Left ventricle myocardium superior (tissue), 1 donor: ENCODE data around the gene DCC. TPM values are rescaled to one million over a fixed set of nuclear protein-coding genes. Genes with fewer than 3 reads are reported as not detected.

Experiments used
- ATAC-seq: fragments of 200-7000 bp; cut with Tn5 transposase; one replicate; pipeline ENCODE4 v1.9.1; 2020; ENCODE audit warnings: mild to moderate bottlenecking, moderate library complexity
- DNase-seq: peaks from one replicate; pipeline ENCODE4 v3.0.0-alpha.2; 2020
- intact Hi-C: fragments of 100-400 bp; cut with micrococcal nuclease; formaldehyde crosslinking; loops from one replicate; pipeline ENCODE4 v1.11.0; 2022
- total RNA-seq: library from RNA; stranded (reverse); fragmentation: NEBNext Ultra II Directional; extraction: Animal tissue kit (Norgen Biotek cat#: 25700); gene quantifications from one replicate; pipeline ENCODE4 v1.2.1, GENCODE V29; 2021
- donor health status: DM: no; HTN: yes; CAD: no; lungs with severe emphysema.

Gene DCC
- total RNA-seq, 1 donor from 2014 or later, result not detected

DNA sequence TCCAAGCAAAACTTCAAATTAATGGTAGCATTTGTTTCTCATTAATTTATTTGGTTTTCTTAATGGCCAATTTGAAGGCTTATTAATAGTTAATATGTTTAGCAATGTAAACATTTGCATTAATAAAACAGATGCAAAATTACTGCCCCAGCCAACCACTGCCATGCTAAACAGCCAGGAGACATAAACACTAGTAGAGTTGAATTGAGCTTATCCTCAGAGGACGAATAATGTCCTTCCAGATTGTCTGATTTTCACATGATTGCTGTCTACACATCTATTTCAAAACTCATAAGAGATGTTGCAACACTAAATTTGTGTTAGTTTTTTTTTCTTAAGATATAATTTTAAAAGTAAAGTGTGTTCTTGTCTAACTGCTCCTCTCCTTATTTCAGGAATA is 128.5 kb downstream of the DCC start:
- ATAC-seq (no peak), DNase-seq (no peak)
- intact Hi-C loops, result no loop called here

DNA sequence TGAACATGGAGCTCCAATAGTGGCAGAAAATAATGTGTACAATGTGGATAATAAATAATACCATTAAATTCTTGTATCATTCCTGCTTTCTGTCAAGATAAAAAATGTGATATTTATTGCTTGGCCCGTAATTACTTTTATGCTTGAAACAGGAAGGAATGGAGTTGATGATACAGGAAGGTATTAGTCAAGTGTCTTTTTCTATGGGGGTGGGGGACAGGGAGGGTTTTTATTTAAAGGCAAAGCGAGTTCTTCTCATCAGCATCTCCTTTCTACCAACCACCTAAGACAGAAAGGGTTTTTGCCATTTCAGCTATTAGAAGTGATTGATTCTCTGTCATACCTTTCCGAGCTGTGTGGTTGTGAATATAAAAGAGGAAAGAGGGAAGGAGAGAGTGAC is 135.3 kb downstream of the DCC start:
- ATAC-seq (no peak), DNase-seq (no peak)
- intact Hi-C loops, result no loop called here

DNA sequence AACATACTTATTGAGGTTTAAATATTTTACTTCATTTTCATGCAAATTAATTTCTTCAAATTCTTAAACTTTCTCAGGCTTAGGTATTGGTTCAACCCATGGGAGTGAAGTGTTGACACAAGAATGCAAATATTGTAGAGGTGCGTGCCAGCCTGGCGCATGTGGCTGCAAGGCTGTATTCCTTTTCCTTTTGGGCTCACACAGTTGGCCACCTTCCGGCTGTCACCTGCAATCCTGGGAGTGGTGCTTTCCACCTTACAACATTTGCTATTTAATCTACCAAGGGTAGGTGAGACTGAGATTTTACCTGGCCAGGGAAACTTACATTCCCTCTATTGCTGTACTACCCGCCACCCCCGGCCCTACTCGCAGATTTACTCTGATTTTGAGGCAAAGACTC is 141.1 kb downstream of the DCC start:
- no peak for ATAC-seq
- no peak for DNase-seq
- intact Hi-C loops, result no loop called here

DNA sequence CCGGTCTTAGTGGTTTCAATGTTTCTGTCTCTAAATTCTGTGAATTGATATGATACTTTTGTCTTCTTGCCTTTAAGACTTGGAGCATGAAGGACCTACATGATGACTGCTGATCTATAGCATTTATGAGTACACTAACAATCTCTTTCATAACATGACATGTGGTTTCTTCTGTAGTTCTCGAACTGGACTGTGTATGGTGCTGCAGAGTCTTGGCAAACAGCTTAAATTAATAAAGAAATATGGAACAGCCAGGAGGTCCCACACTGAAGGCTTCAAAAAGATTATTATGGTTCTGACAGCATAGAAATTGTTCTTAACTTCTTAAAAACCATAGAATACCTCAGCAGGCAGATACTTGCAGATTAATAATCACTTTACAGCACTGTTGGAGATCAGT is 145.0 kb downstream of the DCC start:
- DNase-seq (no peak), ATAC-seq (no peak)
- intact Hi-C loops, result no loop called here

DNA sequence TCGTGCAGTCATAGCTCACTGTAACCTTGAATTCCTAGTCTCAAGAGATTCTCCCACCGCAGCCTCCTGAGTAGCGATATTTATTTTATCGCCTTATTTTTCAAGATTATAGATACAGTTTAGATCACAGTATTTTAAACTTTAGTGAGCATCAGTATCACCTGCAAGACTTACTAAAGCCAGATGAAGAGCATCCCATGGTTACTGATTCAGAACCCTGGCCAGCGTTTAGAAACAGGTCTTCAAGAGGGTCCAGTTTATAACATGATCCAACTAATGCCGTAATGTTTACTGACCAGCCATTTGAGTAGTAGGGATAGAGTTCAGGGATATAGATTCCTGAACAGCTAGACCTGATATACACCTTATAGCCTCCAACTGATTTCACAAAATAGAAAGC is 146.1 kb downstream of the DCC start:
- DNase-seq, result no peak
- intact Hi-C loops, result no loop called here
- no peak for ATAC-seq

DNA sequence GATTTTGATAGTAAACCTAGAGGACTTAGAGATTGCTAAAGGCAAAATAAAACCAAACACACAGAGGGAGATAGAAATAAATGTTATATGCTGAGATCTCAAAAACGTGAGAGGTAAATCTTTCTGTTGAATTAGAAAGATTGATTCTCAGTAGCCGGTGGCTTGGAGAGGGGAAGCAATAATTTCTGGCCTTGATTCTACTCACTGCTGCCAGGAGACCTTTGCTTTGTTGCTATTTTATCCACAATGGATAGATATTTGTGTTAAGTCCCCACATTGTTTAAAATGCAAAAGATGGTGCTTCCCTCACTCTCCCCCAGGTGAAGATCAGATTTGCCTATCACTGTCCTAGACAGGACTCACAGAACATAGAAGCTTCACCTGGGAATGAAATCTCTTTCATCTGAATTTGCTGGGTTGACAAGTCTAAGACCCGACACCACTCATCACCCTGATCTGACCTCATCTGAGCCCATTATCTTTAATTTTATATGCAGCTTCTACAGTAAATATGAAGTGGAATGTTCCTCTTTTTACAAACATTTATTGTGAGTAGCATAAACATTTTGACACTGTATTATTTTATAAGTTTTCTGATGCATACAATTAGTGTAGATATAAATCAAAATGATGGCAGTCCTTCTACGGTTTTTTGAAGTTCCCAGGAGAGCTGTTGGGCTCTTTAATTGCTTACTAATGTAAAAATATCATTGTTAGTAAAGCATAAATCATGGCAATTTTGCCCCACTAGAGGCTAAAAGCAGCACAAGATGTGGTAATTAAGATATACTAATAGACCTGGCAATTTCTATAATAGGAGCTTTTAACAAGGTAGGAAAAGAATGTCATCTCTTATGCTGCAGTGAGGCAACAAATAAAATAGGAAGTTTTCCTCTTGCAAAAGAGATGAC is 149.7 kb downstream of the DCC start:
- ATAC-seq, result no peak
- no peak for DNase-seq
- intact Hi-C loops, result no loop called here

DNA sequence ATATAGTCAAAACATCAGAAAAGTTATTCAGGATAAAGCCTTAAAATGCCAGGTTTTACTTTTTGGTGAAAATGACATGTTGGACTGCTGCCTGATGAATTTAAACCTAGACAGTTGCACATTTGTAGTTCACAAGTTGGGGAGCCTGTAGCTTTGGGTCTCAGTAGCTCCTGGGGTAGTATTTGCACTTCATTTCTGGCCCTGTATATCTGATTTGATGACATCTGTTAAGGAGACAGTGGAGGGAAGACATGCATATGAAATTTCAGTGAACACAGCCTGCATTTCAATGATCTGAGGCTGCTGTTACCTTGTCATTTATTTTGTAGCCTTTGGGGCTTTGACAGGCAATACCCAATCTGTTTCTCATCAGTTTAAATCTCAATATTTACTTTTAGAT is 156.4 kb downstream of the DCC start:
- ATAC-seq, result no peak
- no peak for DNase-seq
- intact Hi-C loops, result no loop called here

DNA sequence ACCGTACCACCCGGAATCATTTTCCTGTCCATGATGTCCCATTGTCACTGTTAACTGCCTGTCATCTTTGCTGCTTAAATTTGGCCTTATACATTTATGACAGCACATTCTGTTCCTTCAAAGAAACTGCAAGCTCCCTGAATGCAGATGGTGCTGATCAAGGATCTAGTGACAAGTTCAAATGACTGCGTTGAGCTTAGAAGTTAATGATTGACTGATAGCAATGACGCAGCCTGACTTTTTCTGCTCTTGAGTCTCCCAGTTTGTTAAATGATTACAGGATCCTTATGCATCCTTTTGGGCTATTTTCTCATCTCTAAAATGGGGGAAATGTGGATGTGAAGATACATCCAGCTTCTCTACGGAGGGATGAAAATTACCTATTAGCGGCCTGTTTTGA is 159.0 kb downstream of the DCC start:
- intact Hi-C loops, result no loop called here
- DNase-seq, result no peak
- ATAC-seq, result no peak

DNA sequence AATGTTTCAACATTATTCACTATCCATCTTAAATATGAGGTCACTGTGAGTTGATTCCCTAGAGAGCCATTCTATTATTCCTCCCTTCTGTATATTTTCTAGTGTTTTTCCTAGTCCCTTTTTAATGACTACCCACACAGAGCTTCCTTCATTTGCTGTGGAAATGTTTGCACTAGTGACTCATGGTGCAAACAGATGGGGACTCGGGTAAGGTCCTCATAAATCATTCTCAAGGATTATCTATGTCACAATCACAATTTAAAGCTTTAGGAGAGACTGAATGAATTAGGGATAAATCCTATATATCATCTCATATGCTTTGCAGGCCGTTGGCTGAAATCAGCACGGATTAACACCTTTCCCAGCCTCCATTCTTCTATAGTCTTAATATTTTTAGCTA is 159.6 kb downstream of the DCC start:
- no peak for DNase-seq
- intact Hi-C loops, result no loop called here
- no peak for ATAC-seq

DNA sequence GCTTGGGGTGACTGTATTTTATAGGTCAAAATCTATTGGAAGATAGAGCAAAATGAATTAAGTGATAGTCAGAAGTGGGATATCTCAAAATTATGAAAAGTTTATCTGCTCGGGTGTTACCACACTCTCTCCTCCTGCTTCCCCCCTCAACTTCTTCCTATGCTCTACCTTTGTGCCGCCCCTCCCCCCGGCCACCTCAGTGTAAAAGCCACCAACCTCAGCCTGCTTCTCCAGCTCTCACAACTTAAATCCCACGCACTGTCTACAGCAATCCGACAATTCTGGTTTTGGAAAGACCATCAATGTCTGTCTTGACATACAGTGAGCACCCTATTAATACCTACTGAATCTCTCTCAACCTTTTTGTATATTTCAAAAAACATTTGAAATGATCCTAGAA is 164.6 kb downstream of the DCC start:
- ATAC-seq (no peak), DNase-seq (no peak)
- intact Hi-C loops, result no loop called here

DNA sequence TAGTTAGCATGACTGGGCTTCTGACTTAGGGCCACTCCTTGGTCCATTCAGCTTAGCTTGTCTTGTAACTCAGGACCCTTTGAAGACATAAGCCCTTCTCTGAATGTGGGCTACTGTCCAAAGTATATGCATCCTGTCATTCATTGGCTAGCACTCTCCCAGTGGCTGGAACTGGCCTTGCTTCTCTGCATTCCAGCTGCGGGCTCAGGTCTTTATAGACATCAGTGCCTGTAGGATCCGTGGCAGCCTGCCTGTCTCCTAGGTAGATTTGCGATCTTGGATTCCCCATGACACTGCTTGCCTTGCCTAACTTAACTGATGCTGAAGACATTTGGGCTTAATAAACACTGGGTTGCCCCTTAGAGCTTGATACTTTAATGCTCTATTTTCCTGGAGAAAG is 170.1 kb downstream of the DCC start:
- DNase-seq (no peak), ATAC-seq (no peak)
- intact Hi-C loops, result no loop called here

DNA sequence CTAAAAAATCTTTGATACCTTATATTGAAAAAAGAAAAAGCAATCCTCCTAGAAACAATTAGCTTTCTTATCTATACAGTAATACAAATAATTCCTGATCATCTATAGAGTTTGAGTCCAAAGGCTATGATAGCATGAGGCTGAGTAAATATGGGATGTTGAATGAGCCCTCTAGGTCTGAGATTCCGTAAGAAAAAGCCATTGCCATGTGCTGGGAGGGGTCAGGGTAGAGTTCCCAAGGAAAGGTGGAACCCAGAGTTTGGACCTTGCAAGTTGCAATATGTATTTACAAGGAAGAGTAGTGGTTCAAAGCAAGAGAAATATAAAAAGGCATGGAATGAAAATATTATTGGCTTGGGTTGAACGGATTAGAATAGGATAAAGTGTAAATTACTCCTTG is 178.1 kb downstream of the DCC start:
- intact Hi-C loops, result no loop called here
- DNase-seq (no peak), ATAC-seq (no peak)

DNA sequence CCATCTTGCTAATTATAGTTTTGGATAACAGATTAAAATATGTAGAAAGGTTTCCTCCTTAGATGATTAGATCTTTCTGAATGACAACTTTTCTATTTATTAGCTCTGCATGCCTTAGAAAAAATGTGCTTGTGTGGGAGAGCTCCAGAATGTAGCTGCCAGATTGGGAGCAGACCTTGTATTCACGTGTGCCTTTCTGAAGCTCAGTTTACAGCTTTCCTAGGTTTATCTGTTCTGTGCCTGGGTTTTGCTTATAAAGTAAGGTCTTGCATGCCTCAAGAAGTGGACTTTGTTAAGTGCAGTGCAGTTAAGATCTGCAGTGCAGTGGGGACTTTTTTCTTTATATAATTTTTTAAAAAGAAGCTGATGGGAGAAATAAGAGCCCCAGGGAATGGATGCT is 179.0 kb downstream of the DCC start:
- DNase-seq (no peak), ATAC-seq (no peak)
- intact Hi-C loops, result no loop called here

DNA sequence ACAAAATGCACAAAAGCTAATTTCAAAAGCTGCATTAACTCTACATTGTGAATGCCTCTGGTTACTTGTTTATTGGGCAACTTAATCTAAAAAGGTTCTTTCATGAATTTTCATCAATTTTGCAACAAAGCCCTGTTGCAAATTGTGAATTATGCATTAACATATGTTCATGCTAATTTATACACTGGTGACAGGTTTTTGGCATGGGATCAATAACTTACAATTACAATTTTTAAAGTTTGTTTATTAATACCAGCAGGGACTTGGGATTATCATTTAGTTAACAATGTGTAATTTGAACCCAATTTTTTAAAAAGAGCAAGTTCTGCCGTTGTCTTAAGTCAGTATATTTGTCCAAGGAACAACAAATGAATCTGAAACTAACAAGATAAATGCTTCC is 183.6 kb downstream of the DCC start:
- ATAC-seq, result no peak
- DNase-seq, result no peak
- intact Hi-C loops, result no loop called here

DNA sequence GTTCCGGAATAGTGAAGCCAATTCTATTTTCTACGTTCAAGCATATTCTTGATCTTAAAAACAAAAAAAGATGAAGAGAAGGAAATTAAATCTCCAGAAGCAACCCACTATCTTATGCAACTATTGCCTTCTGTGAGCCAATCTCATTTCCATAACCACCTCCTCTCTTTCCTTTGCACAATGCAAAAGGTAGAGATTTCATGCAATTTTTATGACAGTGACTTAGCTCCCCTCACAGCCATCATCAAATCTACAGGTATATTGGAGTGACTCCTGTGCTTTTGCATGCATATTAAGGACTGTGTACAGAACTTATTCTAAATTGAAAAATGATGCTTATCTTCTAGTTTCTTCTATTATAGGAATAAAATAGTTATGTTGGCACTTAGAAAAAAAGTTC is 191.8 kb downstream of the DCC start:
- DNase-seq (no peak), ATAC-seq (no peak)
- intact Hi-C loops, result no loop called here

DNA sequence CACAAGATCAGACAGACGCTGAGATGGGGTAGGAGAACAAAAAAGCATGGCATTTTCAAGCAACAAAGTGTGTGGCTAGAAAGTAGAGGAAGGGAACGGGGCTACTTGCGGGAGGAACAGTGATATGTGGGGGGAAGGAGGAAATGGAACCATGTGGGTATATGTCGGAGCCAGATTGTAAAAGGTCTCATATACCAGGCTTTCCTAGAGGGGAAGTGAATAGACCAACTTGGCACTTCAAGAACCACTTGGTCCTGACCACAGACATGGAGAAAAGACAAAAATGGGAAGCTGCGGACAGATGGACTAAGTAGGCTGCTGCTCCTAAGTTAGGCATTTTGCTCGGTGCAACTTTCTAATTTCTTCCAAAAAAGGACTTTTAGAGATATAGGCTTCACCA is 196.0 kb downstream of the DCC start:
- no peak for DNase-seq
- intact Hi-C loops, result no loop called here
- no peak for ATAC-seq

DNA sequence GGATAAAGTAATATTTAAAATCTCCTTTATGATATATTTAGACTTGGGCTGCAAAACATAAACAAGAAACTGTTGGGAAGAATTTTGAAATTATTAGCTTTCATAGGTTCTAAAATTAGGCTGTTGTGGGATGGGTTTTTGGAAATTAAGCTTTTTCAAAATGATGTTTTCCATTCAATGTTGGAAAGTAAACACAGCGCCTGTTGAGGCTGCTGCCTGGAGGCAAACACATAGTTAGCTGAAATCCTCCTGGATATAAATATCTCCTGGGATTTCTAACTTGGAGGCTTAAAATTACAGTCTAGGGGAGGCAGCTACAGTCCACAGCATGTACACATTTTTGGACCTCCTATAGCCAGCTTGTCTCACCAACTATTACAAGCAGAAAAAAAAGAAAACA is 197.3 kb downstream of the DCC start:
- intact Hi-C loops, result no loop called here
- DNase-seq (no peak), ATAC-seq (no peak)

DNA sequence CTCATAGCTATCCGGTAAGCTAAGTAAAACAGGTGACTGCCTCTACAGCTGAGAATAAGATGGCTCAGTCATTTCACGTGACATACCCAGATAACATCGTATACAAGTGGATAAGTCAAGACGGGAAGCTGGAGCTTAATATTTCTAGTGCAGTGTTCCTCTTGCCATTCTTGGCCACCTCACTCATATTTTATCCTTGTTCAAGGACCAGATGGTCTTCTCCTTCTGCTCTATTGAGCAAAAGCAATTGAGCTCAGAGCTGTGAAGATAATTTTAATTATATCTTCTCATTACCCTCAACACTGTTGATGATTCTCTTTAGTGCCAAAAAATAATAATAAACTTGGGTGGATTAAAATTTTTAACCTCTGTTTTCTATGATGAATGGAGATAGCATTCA is 201.1 kb downstream of the DCC start:
- DNase-seq (no peak), ATAC-seq (no peak)
- intact Hi-C loops, result no loop called here

DNA sequence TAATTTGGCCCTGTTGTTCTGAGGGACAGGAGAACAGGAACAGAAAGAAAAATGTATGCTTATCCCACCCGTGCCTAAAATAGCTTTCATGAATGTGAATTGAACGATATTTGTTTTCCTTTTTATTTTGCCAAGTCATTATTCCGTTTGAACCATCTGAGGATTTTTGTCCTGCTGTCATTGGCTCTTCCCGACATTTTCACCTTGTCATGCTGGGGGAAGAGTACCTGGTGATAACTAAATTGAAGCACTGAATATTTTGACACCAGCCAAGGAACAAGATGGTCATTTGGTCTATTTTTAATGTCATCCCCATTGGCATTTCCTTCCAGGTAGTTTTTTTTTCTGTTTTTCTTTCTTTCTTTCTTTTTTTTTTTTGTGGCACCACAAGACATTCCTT is 204.1 kb downstream of the DCC start:
- no peak for ATAC-seq
- DNase-seq, result no peak
- intact Hi-C loops, result no loop called here

DNA sequence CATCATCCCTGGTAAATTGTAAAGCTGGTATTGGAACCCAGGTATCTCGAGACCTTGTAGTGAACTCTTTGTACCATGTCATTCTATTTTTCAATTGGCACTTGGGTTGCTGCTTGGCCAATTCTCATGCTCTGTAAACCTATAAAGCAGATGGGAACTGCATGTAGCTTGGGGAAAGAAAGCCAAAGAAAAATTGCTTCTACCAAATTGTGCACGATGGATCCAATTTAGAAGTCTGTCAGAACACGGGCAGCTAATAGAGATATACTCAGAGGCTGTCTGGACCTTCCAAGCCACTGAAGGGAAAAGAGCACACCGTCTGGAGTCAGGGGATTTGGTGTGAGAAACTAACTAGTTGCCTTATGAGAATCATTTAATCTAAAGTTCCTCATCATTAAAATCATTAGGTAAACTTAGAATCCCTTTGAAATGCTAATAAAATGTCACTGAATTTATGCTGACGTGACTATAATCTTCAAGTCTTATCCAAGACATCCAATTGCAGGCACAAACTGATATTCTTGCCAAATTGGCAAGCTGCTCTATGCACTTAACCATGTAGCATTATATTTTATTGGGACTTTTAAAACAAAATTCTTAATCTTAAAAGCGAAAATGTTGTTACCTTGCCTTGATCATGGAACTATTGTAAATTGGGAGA is 206.8 kb downstream of the DCC start:
- intact Hi-C loops, result no loop called here
- ATAC-seq, result no peak

DNA sequence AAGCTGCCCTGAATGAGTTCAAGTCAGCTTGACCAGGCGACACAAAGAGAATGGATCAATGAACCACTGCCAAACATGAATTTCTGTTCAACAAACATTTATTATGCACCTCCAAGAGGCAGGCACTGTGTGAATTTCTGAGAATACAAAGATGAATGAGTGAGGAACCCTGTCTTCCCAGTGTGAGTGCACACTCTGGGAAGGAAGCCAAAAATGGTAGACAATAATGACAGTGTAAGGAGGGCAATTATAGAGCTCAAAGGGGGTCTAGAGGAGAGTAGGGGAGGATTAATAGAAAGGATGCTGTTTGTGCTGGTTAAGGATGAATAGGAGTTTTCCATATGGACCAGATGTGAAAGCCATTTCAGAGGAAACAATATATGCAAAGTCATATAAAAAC is 213.4 kb downstream of the DCC start:
- no peak for DNase-seq
- intact Hi-C loops, result no loop called here

More for the DNA sequence above, 206.8 kb downstream of the DCC start:
- no peak for DNase-seq

More for the DNA sequence above, 213.4 kb downstream of the DCC start:
- no peak for ATAC-seq
